SK-N-SH (cell line): Measurements from ENCODE around the gene KDM4F. TPM values are rescaled to one million over a fixed set of nuclear protein-coding genes. Genes with fewer than 3 reads are reported as not detected.

Source experiments
- CTCF ChIA-PET: fragments of 300-600, 350-600 bp; formaldehyde crosslinking; extraction: SDS; loops from one replicate; lab custom pipeline; 2021; lab: Yijun Ruan, JAX
- POLR2A ChIA-PET: fragments of 350-600 bp; sonication (Branson Sonifier 250); formaldehyde crosslinking; extraction: SDS; loops from one replicate; lab custom pipeline; 2020; ENCODE audit warnings: antibody characterized with exemption, inconsistent platforms; lab: Yijun Ruan, JAX
- DNase-seq: peaks from one replicate; pipeline ENCODE4 v3.0.0; 2012
- H2AFZ ChIP-seq: fragments of 200-600 bp; sonication (generic); 2 replicates; pipeline ENCODE4 v1.8.1; 2016; ENCODE audit warnings: antibody characterized with exemption, mild to moderate bottlenecking, low read depth
- H3F3A ChIP-seq: fragments of 200-600 bp; sonication (generic); replicated peaks from 2 replicates; pipeline ENCODE3; 2016; ENCODE audit warnings: antibody characterized with exemption, mild to moderate bottlenecking; ENCODE audit not compliant: insufficient read depth
- H3K27ac ChIP-seq, 2 experiments: fragments of 200-500 bp in 1 of 2; fragments of 200-600 bp in 1 of 2; sonication (Bioruptor generic) in 1 of 2; sonication (generic), shearing (Covaris generic) in 1 of 2; 2 replicates each; pipeline versions ENCODE4 v1.5.1 to v1.6.1; 2014 to 2016; ENCODE audit warnings: low read depth in 2 of 2, inconsistent platforms in 1 of 2, low read length in 1 of 2, mild to moderate bottlenecking in 1 of 2, mixed read lengths in 1 of 2
- H3K27me3 ChIP-seq: fragments of 200-600 bp; sonication (generic), shearing (Covaris generic); 2 replicates; pipeline ENCODE4 v1.6.1; 2016; ENCODE audit warnings: mixed run types; ENCODE audit not compliant: insufficient read depth
- H3K36me3 ChIP-seq, 2 experiments: fragments of 200-500 bp in 1 of 2; fragments of 200-600 bp in 1 of 2; sonication (Bioruptor generic) in 1 of 2; sonication (generic) in 1 of 2; replicated peaks in 1 of 2; 2 replicates each; pipeline versions ENCODE3 to v1.5.1; 2014 to 2016; ENCODE audit warnings: low read length in 1 of 2, mild to moderate bottlenecking in 1 of 2; ENCODE audit not compliant: insufficient read depth in 2 of 2, control insufficient read depth in 1 of 2
- H3K4me1 ChIP-seq, 2 experiments: fragments of 200-500 bp in 1 of 2; fragments of 200-600 bp in 1 of 2; sonication (Bioruptor generic) in 1 of 2; sonication (generic), shearing (Covaris generic) in 1 of 2; 2 replicates each; pipeline versions ENCODE4 v1.5.1 to v1.6.1; 2014 to 2016; ENCODE audit warnings: low read depth in 1 of 2, low read length in 1 of 2, mixed run types in 1 of 2; ENCODE audit not compliant: insufficient read depth in 2 of 2, control insufficient read depth in 1 of 2
- H3K4me2 ChIP-seq: fragments of 200-600 bp; sonication (generic), shearing (Covaris generic); 2 replicates; pipeline ENCODE4 v1.6.1; 2017; ENCODE audit warnings: mixed run types
- H3K4me3 ChIP-seq, 2 experiments: fragments of 200-500 bp in 1 of 2; fragments of 200-600 bp in 1 of 2; sonication (Bioruptor generic) in 1 of 2; sonication (generic), shearing (Covaris generic) in 1 of 2; 2 replicates each; pipeline versions ENCODE4 v1.5.1 to v1.8.1; 2014 to 2016; ENCODE audit warnings: low read depth in 2 of 2, inconsistent platforms in 1 of 2, low read length in 1 of 2, mild to moderate bottlenecking in 1 of 2, mixed read lengths in 1 of 2, moderate library complexity in 1 of 2
- H3K79me2 ChIP-seq: fragments of 200-600 bp; sonication (generic); 2 replicates; pipeline ENCODE4 v1.8.1; 2017; ENCODE audit warnings: mild to moderate bottlenecking; ENCODE audit not compliant: insufficient read depth
- H3K9ac ChIP-seq: fragments of 200-600 bp; sonication (generic); 2 replicates; pipeline ENCODE4 v1.6.1; 2017; ENCODE audit warnings: mixed run types
- H3K9me2 ChIP-seq: fragments of 200-600 bp; sonication (generic); 2 replicates; pipeline ENCODE4 v1.6.1; 2017; ENCODE audit warnings: mixed run types
- H3K9me3 ChIP-seq: fragments of 200-600 bp; sonication (generic); 2 replicates; pipeline ENCODE4 v1.6.1; 2017; ENCODE audit warnings: mixed run types, mild to moderate bottlenecking, moderate library complexity
- H4K20me1 ChIP-seq: fragments of 200-600 bp; sonication (generic); 2 replicates; pipeline ENCODE4 v1.6.1; 2017; ENCODE audit warnings: mild to moderate bottlenecking, mixed run types; ENCODE audit not compliant: insufficient read depth
- CHD2 ChIP-seq: fragments of 150-350 bp; IDR thresholded peaks from 2 replicates; pipeline ENCODE4 v1.6.1; 2018; ENCODE audit warnings: low read length; ENCODE audit not compliant: partially characterized antibody
- EP300 ChIP-seq, 2 experiments: IDR thresholded peaks; 2 replicates each; pipeline versions ENCODE4 v1.4.0 to v1.6.1; 2012; ENCODE audit warnings: borderline replicate concordance in 1 of 2, low read depth in 1 of 2, low read length in 1 of 2
- EZH2phosphoT487 ChIP-seq: fragments of 200-600 bp; sonication (generic); IDR thresholded peaks from 2 replicates; pipeline ENCODE4 v1.6.1; 2017; ENCODE audit warnings: low read depth, mixed run types, mild to moderate bottlenecking, antibody characterized with exemption, moderate library complexity, borderline replicate concordance
- FOSL2 ChIP-seq: IDR thresholded peaks from 2 replicates; pipeline ENCODE4 v1.4.0; 2012; ENCODE audit warnings: low read depth, mild to moderate bottlenecking, moderate library complexity, borderline replicate concordance
- GATA2 ChIP-seq: sonication (generic); formaldehyde crosslinking; IDR thresholded peaks from 2 replicates; pipeline ENCODE4 v1.5.0; 2020; ENCODE audit warnings: mild to moderate bottlenecking, missing genetic modification reagents
- JUND ChIP-seq: IDR thresholded peaks from 2 replicates; pipeline ENCODE4 v1.4.0; 2012
- MEF2A ChIP-seq: IDR thresholded peaks from 2 replicates; pipeline ENCODE4 v1.4.0; 2012; ENCODE audit warnings: low read depth, borderline replicate concordance
- RCOR1 ChIP-seq: fragments of 150-350 bp; IDR thresholded peaks from 2 replicates; pipeline ENCODE4 v1.6.1; 2017; ENCODE audit warnings: antibody characterized with exemption, low read length
- SMC3 ChIP-seq: IDR thresholded peaks from 2 replicates; pipeline ENCODE4 v1.6.1; 2012; ENCODE audit warnings: low read depth, low read length, improper control_type of control experiment
- TCF12 ChIP-seq: IDR thresholded peaks from 2 replicates; pipeline ENCODE4 v1.4.0; 2012
- YY1 ChIP-seq: IDR thresholded peaks from 2 replicates; pipeline ENCODE4 v1.4.0; 2012; ENCODE audit warnings: low read depth, mild to moderate bottlenecking
- WGBS: methylation state at CpG from one replicate; pipeline ENCODE4 v1.1.6; 2017; ENCODE audit warnings: low lambda C conversion rate; 5-methylcytosine and 5-hydroxymethylcytosine counted together
- polyA plus RNA-seq, 3 experiments: library from polyadenylated mRNA; depleted of rRNA; stranded (reverse); fragments of >200 nt; gene quantifications; 2 replicates each; pipeline ENCODE4 v1.2.3, GENCODE V29; 2012
- TF ChIP-seq, protein P1 (sequence below): fragments of 150-350 bp; IDR thresholded peaks from 2 replicates; pipeline ENCODE4 v1.6.1; 2016; ENCODE audit warnings: mild to moderate bottlenecking, low read depth, low read length
- TF ChIP-seq, protein P2 (sequence below): IDR thresholded peaks from 2 replicates; pipeline ENCODE4 v1.6.1; 2012; ENCODE audit warnings: mild to moderate bottlenecking, low read depth, low read length, moderate library complexity
- TF ChIP-seq, protein P3 (sequence below): fragments of 150-350 bp; IDR thresholded peaks from 2 replicates; pipeline ENCODE4 v1.6.1; 2017; ENCODE audit warnings: antibody characterized with exemption, low read length, low read depth, borderline replicate concordance
- TF ChIP-seq, protein P4 (sequence below): fragments of 200-600 bp; sonication (generic); IDR thresholded peaks from 2 replicates; pipeline ENCODE4 v1.6.1; 2017; ENCODE audit warnings: antibody characterized with exemption, mild to moderate bottlenecking, moderate library complexity

Gene KDM4F
- polyA plus RNA-seq, 1 of the 3 experiments (the other 2 are of a cell fraction): not detected

DNA sequence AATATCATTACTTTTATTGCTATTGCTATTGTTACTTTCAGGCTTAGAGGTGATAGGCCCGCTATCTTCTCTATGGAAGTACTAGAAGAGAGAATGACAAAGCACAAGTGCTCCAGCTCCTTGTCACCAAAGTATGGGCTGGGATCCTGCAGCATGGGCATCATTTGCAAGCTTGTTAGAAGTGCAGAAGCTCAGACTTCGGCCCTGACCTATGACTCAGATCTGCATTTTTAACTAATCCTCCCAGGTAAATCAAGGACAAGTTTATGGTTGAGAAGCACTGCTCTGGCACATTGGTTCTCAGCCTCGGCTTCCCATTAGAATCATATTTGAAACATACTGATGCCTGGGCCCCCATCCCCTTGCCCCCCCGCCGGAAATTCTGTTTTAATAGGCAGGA, 31.8 kb downstream of the KDM4F start:
- TF ChIP-seq CHD2 (no peak), YY1 (no peak), GATA2 (CRISPR knock-in tag) (no peak), SMC3 (no peak), TCF12 (no peak), JUND (no peak), RCOR1 (no peak), FOSL2 (no peak), MEF2A (no peak), EZH2phosphoT487 (no peak), EP300 (IDR thresholded peaks at IDR 0.05; ENCODE audit: borderline replicate concordance in 1 of 2, low read depth in 1 of 2, low read length in 1 of 2) (no peak)
- TF ChIP-seq, protein P1, sequence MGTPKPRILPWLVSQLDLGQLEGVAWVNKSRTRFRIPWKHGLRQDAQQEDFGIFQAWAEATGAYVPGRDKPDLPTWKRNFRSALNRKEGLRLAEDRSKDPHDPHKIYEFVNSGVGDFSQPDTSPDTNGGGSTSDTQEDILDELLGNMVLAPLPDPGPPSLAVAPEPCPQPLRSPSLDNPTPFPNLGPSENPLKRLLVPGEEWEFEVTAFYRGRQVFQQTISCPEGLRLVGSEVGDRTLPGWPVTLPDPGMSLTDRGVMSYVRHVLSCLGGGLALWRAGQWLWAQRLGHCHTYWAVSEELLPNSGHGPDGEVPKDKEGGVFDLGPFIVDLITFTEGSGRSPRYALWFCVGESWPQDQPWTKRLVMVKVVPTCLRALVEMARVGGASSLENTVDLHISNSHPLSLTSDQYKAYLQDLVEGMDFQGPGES: no peak
- TF ChIP-seq, protein P2, sequence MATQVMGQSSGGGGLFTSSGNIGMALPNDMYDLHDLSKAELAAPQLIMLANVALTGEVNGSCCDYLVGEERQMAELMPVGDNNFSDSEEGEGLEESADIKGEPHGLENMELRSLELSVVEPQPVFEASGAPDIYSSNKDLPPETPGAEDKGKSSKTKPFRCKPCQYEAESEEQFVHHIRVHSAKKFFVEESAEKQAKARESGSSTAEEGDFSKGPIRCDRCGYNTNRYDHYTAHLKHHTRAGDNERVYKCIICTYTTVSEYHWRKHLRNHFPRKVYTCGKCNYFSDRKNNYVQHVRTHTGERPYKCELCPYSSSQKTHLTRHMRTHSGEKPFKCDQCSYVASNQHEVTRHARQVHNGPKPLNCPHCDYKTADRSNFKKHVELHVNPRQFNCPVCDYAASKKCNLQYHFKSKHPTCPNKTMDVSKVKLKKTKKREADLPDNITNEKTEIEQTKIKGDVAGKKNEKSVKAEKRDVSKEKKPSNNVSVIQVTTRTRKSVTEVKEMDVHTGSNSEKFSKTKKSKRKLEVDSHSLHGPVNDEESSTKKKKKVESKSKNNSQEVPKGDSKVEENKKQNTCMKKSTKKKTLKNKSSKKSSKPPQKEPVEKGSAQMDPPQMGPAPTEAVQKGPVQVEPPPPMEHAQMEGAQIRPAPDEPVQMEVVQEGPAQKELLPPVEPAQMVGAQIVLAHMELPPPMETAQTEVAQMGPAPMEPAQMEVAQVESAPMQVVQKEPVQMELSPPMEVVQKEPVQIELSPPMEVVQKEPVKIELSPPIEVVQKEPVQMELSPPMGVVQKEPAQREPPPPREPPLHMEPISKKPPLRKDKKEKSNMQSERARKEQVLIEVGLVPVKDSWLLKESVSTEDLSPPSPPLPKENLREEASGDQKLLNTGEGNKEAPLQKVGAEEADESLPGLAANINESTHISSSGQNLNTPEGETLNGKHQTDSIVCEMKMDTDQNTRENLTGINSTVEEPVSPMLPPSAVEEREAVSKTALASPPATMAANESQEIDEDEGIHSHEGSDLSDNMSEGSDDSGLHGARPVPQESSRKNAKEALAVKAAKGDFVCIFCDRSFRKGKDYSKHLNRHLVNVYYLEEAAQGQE: no peak
- TF ChIP-seq, protein P3, sequence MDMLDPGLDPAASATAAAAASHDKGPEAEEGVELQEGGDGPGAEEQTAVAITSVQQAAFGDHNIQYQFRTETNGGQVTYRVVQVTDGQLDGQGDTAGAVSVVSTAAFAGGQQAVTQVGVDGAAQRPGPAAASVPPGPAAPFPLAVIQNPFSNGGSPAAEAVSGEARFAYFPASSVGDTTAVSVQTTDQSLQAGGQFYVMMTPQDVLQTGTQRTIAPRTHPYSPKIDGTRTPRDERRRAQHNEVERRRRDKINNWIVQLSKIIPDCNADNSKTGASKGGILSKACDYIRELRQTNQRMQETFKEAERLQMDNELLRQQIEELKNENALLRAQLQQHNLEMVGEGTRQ: no peak
- TF ChIP-seq, protein P4, sequence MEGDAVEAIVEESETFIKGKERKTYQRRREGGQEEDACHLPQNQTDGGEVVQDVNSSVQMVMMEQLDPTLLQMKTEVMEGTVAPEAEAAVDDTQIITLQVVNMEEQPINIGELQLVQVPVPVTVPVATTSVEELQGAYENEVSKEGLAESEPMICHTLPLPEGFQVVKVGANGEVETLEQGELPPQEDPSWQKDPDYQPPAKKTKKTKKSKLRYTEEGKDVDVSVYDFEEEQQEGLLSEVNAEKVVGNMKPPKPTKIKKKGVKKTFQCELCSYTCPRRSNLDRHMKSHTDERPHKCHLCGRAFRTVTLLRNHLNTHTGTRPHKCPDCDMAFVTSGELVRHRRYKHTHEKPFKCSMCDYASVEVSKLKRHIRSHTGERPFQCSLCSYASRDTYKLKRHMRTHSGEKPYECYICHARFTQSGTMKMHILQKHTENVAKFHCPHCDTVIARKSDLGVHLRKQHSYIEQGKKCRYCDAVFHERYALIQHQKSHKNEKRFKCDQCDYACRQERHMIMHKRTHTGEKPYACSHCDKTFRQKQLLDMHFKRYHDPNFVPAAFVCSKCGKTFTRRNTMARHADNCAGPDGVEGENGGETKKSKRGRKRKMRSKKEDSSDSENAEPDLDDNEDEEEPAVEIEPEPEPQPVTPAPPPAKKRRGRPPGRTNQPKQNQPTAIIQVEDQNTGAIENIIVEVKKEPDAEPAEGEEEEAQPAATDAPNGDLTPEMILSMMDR: no peak
- 55% methylated on average over 5 of the region's 5 CpGs for WGBS
- H3K36me3 ChIP-seq: no peaks in the 10 kb centered on the region
- H3K27me3 ChIP-seq: no peaks in the 10 kb centered on the region
- H3K4me1 ChIP-seq: peaks cover 0 to 7% of the 10 kb centered on the region in 2 experiments; a peak in 2 of 4 replicates
- no peaks in the 10 kb centered on the region for H3K9me2 ChIP-seq
- no peaks in the 10 kb centered on the region for H3F3A ChIP-seq
- H3K9ac ChIP-seq: no peak overlapping the region
- no peak overlapping the region for H2AFZ ChIP-seq
- no peak for DNase-seq
- no peaks in the 10 kb centered on the region for H3K9me3 ChIP-seq
- no peak overlapping the region for H3K4me3 ChIP-seq
- H3K79me2 ChIP-seq: no peaks in the 10 kb centered on the region
- POLR2A ChIA-PET: no interaction called here
- no peak overlapping the region for H3K4me2 ChIP-seq
- H4K20me1 ChIP-seq: no peaks in the 10 kb centered on the region
- H3K27ac ChIP-seq: no peak overlapping the region
- CTCF ChIA-PET: interaction anchor here (0.6 to 3.5 kb wide), 6 partner anchors 8 to 566 kb away, joined by 3 to 21 read pairs (median 3); partner anchors contain the start of gene SRSF8
